ENCODE results near the gene SDK2. TPM values are rescaled to one million over a fixed set of nuclear protein-coding genes. Genes with fewer than 3 reads are reported as not detected.

SDK2 gene
- total and polyA plus RNA-seq, 9 of the 15 experiments (the other 6 are each of a cell fraction or from before 2014, with no cell fraction given) = 0.04 TPM; not detected in 8

- intact Hi-C loops (cut with micrococcal nuclease) (no loop called here), in situ Hi-C loops (cut with MboI) (no loop called here)
- Histone ChIP-seq H4K20me1 (replicated peaks; ENCODE audit: control insufficient read depth, insufficient read depth, low read length) (no peaks in the 10 kb centered on the region), H3K36me3 (ENCODE audit: control insufficient read depth, insufficient read depth, low read length) (no peaks in the 10 kb centered on the region), H3K4me3 (no peak overlapping the region), H3K27ac (ENCODE audit: extremely low read depth, low read depth, low read length) (no peak overlapping the region), H3K27me3 (ENCODE audit: control insufficient read depth in 2 of 2, insufficient read depth in 2 of 2, low read length in 2 of 2) (no peaks in the 10 kb centered on the region; a peak in 1 of 5 replicates), H2AFZ (ENCODE audit: low read depth, low read length) (no peak overlapping the region), H3K4me2 (ENCODE audit: insufficient read depth, low read length) (no peak overlapping the region), H3K4me1 (replicated peaks in 1 of 2; ENCODE audit: control insufficient read depth in 2 of 2, insufficient read depth in 2 of 2, low read length in 2 of 2) (no peaks in the 10 kb centered on the region; a peak in 1 of 5 replicates), H3K79me2 (ENCODE audit: control insufficient read depth, insufficient read depth, low read length) (no peaks in the 10 kb centered on the region), H3K9me3 (replicated peaks; ENCODE audit: control insufficient read depth, insufficient read depth, low read depth, low read length) (no peaks in the 10 kb centered on the region), H3K9me1 (ENCODE audit: control insufficient read depth, insufficient read depth, low read length) (no peaks in the 10 kb centered on the region), H3K9ac (ENCODE audit: insufficient read depth in 1 of 2, low read depth in 2 of 2, low read length in 2 of 2) (no peak overlapping the region)
- 0% methylated on average over 3 of the region's 3 CpGs for WGBS (ENCODE audit: insufficient coverage, low coverage, missing lambda C conversion rate)
- POLR2A ChIA-PET = no interaction called here
- FAIRE-seq = no peak
- CTCF ChIA-PET (ENCODE audit: low intra/inter-chr PET ratio) = no interaction called here
- BruUV-seq (replicated peaks) = no TSS peak
- no peak for DNase-seq (ENCODE audit: extremely low read depth in 1 of 4, low spot score in 3 of 4)
- no peak for ATAC-seq
- TF ChIP-seq, protein P1, sequence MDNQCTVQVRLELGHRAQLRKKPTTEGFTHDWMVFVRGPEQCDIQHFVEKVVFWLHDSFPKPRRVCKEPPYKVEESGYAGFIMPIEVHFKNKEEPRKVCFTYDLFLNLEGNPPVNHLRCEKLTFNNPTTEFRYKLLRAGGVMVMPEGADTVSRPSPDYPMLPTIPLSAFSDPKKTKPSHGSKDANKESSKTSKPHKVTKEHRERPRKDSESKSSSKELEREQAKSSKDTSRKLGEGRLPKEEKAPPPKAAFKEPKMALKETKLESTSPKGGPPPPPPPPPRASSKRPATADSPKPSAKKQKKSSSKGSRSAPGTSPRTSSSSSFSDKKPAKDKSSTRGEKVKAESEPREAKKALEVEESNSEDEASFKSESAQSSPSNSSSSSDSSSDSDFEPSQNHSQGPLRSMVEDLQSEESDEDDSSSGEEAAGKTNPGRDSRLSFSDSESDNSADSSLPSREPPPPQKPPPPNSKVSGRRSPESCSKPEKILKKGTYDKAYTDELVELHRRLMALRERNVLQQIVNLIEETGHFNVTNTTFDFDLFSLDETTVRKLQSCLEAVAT (IDR thresholded peaks at IDR 0.05) = no peak
- TF ChIP-seq TEAD4 (IDR thresholded peaks at IDR 0.05; ENCODE audit: low read length) = no peak
- TF ChIP-seq TEAD4 (CRISPR knock-in tag; IDR thresholded peaks at IDR 0.05; ENCODE audit: borderline replicate concordance) = no peak
- TF ChIP-seq JUNB (CRISPR knock-in tag; conservative IDR thresholded peaks at IDR 0.05) = no peak
- TF ChIP-seq SP2 (IDR thresholded peaks at IDR 0.05; ENCODE audit: extremely low read depth, low read depth, low read length, poor library complexity, severe bottlenecking) = no peak
- TF ChIP-seq, protein P2, sequence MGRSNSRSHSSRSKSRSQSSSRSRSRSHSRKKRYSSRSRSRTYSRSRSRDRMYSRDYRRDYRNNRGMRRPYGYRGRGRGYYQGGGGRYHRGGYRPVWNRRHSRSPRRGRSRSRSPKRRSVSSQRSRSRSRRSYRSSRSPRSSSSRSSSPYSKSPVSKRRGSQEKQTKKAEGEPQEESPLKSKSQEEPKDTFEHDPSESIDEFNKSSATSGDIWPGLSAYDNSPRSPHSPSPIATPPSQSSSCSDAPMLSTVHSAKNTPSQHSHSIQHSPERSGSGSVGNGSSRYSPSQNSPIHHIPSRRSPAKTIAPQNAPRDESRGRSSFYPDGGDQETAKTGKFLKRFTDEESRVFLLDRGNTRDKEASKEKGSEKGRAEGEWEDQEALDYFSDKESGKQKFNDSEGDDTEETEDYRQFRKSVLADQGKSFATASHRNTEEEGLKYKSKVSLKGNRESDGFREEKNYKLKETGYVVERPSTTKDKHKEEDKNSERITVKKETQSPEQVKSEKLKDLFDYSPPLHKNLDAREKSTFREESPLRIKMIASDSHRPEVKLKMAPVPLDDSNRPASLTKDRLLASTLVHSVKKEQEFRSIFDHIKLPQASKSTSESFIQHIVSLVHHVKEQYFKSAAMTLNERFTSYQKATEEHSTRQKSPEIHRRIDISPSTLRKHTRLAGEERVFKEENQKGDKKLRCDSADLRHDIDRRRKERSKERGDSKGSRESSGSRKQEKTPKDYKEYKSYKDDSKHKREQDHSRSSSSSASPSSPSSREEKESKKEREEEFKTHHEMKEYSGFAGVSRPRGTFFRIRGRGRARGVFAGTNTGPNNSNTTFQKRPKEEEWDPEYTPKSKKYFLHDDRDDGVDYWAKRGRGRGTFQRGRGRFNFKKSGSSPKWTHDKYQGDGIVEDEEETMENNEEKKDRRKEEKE (IDR thresholded peaks at IDR 0.05; ENCODE audit: borderline replicate concordance in 1 of 2, control insufficient read depth in 1 of 2, low read depth in 2 of 2, low read length in 1 of 2) = no peak
- TF ChIP-seq ZNF143 (CRISPR knock-in tag; IDR thresholded peaks at IDR 0.05) = no peak
- TF ChIP-seq, protein P3, sequence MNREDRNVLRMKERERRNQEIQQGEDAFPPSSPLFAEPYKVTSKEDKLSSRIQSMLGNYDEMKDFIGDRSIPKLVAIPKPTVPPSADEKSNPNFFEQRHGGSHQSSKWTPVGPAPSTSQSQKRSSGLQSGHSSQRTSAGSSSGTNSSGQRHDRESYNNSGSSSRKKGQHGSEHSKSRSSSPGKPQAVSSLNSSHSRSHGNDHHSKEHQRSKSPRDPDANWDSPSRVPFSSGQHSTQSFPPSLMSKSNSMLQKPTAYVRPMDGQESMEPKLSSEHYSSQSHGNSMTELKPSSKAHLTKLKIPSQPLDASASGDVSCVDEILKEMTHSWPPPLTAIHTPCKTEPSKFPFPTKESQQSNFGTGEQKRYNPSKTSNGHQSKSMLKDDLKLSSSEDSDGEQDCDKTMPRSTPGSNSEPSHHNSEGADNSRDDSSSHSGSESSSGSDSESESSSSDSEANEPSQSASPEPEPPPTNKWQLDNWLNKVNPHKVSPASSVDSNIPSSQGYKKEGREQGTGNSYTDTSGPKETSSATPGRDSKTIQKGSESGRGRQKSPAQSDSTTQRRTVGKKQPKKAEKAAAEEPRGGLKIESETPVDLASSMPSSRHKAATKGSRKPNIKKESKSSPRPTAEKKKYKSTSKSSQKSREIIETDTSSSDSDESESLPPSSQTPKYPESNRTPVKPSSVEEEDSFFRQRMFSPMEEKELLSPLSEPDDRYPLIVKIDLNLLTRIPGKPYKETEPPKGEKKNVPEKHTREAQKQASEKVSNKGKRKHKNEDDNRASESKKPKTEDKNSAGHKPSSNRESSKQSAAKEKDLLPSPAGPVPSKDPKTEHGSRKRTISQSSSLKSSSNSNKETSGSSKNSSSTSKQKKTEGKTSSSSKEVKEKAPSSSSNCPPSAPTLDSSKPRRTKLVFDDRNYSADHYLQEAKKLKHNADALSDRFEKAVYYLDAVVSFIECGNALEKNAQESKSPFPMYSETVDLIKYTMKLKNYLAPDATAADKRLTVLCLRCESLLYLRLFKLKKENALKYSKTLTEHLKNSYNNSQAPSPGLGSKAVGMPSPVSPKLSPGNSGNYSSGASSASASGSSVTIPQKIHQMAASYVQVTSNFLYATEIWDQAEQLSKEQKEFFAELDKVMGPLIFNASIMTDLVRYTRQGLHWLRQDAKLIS (CRISPR knock-in tag; IDR thresholded peaks at IDR 0.05) = no peak
- TF ChIP-seq POU5F1 (IDR thresholded peaks at IDR 0.05; ENCODE audit: borderline replicate concordance, low read depth, low read length, partially characterized antibody) = no peak
- no peak for TF ChIP-seq ZBTB5 (IDR thresholded peaks at IDR 0.05)
- no peak for TF ChIP-seq ZNF696 (CRISPR knock-in tag; conservative IDR thresholded peaks at IDR 0.05)
- no peak for TF ChIP-seq CEBPB (tag; IDR thresholded peaks at IDR 0.05)
These were observed 42.7 kb upstream of the SDK2 start for GRCh38 chr17:73686961-73687360.

Data from K562 (cell line).